HepG2 (cell line): ENCODE measurements around the gene TRPV2. TPM values are rescaled to one million over a fixed set of nuclear protein-coding genes. Genes with fewer than 3 reads are reported as not detected.

Experiments used
- ARID3A ChIP-seq: IDR thresholded peaks from 2 replicates; pipeline ENCODE4 v1.6.1; 2012; ENCODE audit warnings: low read depth, low read length, improper control_type of control experiment
- FOXA1 ChIP-seq, 2 experiments: fragments of 450-650 bp in 1 of 2; sonication (generic) in 1 of 2; formaldehyde crosslinking in 1 of 2; IDR thresholded peaks; 2 replicates each; pipeline versions ENCODE4 v1.4.0 to v1.6.1; 2016 to 2020; ENCODE audit warnings: missing genetic modification reagents in 1 of 2
- NR0B2 ChIP-seq: sonication (generic); formaldehyde crosslinking; IDR thresholded peaks from 2 replicates; pipeline ENCODE4 v1.4.0; 2020; ENCODE audit warnings: mild to moderate bottlenecking, missing genetic modification reagents
- POLR2G ChIP-seq: fragments of 200-400 bp; formaldehyde crosslinking; IDR thresholded peaks from 2 replicates; pipeline ENCODE4 v1.6.1; 2018; ENCODE audit warnings: mild to moderate bottlenecking, low read depth, low read length, moderate library complexity
- U2AF1 ChIP-seq: fragments of 200-400 bp; formaldehyde crosslinking; optimal IDR thresholded peaks from 2 replicates; pipeline ENCODE3; 2017; ENCODE audit warnings: mild to moderate bottlenecking, low read depth, low read length
- WIZ ChIP-seq: sonication (generic); formaldehyde crosslinking; IDR thresholded peaks from 2 replicates; pipeline ENCODE4 v1.5.1; 2020; ENCODE audit warnings: mild to moderate bottlenecking, missing genetic modification reagents
- ZBTB40 ChIP-seq, 2 experiments: fragments of 450-650 bp in 1 of 2; sonication (generic) in 1 of 2; formaldehyde crosslinking in 1 of 2; IDR thresholded peaks; 2 replicates each; pipeline versions ENCODE4 v1.6.1 to v1.8.0; 2016 to 2022; ENCODE audit warnings: antibody characterized with exemption in 1 of 2, mild to moderate bottlenecking in 1 of 2, missing genetic modification reagents in 1 of 2
- ZBTB7A ChIP-seq: sonication (generic); formaldehyde crosslinking; IDR thresholded peaks from 2 replicates; pipeline ENCODE4 v1.8.0; 2022; ENCODE audit warnings: mild to moderate bottlenecking, missing genetic modification reagents
- ZBTB7B ChIP-seq: sonication (generic); formaldehyde crosslinking; IDR thresholded peaks from 2 replicates; pipeline ENCODE4 v1.4.0; 2020; ENCODE audit warnings: missing genetic modification reagents
- ZNF292 ChIP-seq: sonication (generic); formaldehyde crosslinking; IDR thresholded peaks from 2 replicates; pipeline ENCODE4 v1.8.1; 2022; ENCODE audit warnings: mild to moderate bottlenecking, low read depth, missing genetic modification reagents, borderline replicate concordance
- ZNF574 ChIP-seq: sonication (generic); formaldehyde crosslinking; IDR thresholded peaks from 2 replicates; pipeline ENCODE4 v1.4.0; 2020; ENCODE audit warnings: missing genetic modification reagents
- ZNF878 ChIP-seq: sonication (generic); formaldehyde crosslinking; IDR thresholded peaks from 2 replicates; pipeline ENCODE4 v1.8.1; 2023; ENCODE audit warnings: mild to moderate bottlenecking, missing genetic modification reagents, moderate library complexity
- polyA plus RNA-seq, 8 experiments: library from polyadenylated mRNA; depleted of rRNA in 3 of 8; stranded (reverse) in 7 of 8; unstranded in 1 of 8; fragments of >200 nt; fragmentation: Illumina TruSeq in 4 of 8; extraction: Trizol in 4 of 8; gene quantifications; 2 replicates each; pipeline versions ENCODE4 v1.2.1 to v1.2.3, GENCODE V29; 2011 to 2016; ENCODE audit warnings: low read depth in 4 of 8, missing spikeins in 1 of 8, mixed read lengths in 1 of 8; ENCODE audit not compliant: insufficient read depth in 1 of 8
- total RNA-seq, 5 experiments: library from RNA; depleted of rRNA; stranded (reverse); fragments of >200 nt; fragmentation: Illumina TruSeq; extraction: Trizol; gene quantifications; 2 replicates each; pipeline ENCODE4 v1.2.3, GENCODE V29; 2016; ENCODE audit warnings: low read depth in 1 of 5
- TF ChIP-seq, protein P1 (sequence below): sonication (generic); formaldehyde crosslinking; IDR thresholded peaks from 2 replicates; pipeline ENCODE4 v1.5.1; 2020; ENCODE audit warnings: missing genetic modification reagents, mild to moderate bottlenecking, borderline replicate concordance

Gene TRPV2
- total and polyA plus RNA-seq, 2 of the 13 experiments (the other 11 are each of a cell fraction or from before 2014, with no cell fraction given): 13.6 to 21.3 TPM

- TF ChIP-seq POLR2G: peak; percentile 38
- no peak for TF ChIP-seq WIZ
- no peak for TF ChIP-seq ZBTB40 (IDR thresholded peaks at IDR 0.05)
- 0 out of 2 replicates have a peak, but pooled peaks have one; percentile 48 for TF ChIP-seq ZBTB40 (CRISPR knock-in tag; IDR thresholded peaks at IDR 0.05)
- no peak for TF ChIP-seq ZNF292
- no peak for TF ChIP-seq ZNF574 (CRISPR knock-in tag)
- TF ChIP-seq, protein P1, sequence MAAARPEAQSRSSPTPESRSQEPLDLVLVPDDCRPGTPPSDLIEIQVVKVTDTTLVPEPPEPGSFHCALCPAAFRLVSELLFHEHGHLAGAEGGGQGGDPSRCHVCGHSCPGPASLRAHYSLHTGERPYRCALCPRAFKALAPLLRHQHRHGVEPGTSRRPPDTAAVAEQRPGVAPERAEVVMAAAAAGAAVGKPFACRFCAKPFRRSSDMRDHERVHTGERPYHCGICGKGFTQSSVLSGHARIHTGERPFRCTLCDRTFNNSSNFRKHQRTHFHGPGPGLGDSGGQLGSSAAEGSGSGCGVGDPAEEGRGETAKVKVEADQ (CRISPR knock-in tag): no peak
- 0 out of 2 replicates have a peak, but pooled peaks have one; percentile 31 for TF ChIP-seq NR0B2 (CRISPR knock-in tag)
- TF ChIP-seq FOXA1 (IDR thresholded peaks at IDR 0.05): no peak
- TF ChIP-seq FOXA1 (CRISPR knock-in tag; IDR thresholded peaks at IDR 0.05): no peak
- TF ChIP-seq ARID3A: no peak
- no peak for TF ChIP-seq ZNF878 (CRISPR knock-in tag)
- peak; percentile 50; the same call in 1 of the 2 replicates for TF ChIP-seq ZBTB7B (CRISPR knock-in tag)
- TF ChIP-seq ZBTB7A (CRISPR knock-in tag): no peak
- peak; percentile 24 for TF ChIP-seq U2AF1
Measured at GRCh38 chr17:16444258-16444886, 29.0 kb downstream of the TRPV2 start (continued).
